Common myeloid progenitor, CD34-positive (primary cell): Measurements from ENCODE around the gene TCF12.

ENCODE experiments used
- CTCF ChIA-PET: fragments of 350-600 bp; sonication (Branson Sonifier 250); formaldehyde crosslinking; loops from one replicate; lab custom pipeline; 2021; ENCODE audit warnings: antibody characterized with exemption; lab: Charles Lee
- POLR2A ChIA-PET: fragments of 350-600 bp; sonication (Branson Sonifier 250); formaldehyde crosslinking; loops from one replicate; lab custom pipeline; 2021; ENCODE audit warnings: antibody characterized with exemption; lab: Charles Lee
- DNase-seq, 3 donors: peaks; one replicate each; pipeline versions ENCODE4 v3.0.0 to v3.0.0-alpha.2; 2013
- H3K27ac ChIP-seq, 2 experiments: 1 replicate in 1 of 2; 2 replicates in 1 of 2; pipeline ENCODE4 v1.7.0; 2013; ENCODE audit warnings: inconsistent platforms in 2 of 2, low read length in 2 of 2, mild to moderate bottlenecking in 2 of 2, low read depth in 1 of 2, moderate library complexity in 1 of 2; ENCODE audit not compliant: severe bottlenecking in 2 of 2, insufficient read depth in 1 of 2, poor library complexity in 1 of 2
- H3K27me3 ChIP-seq, 5 experiments: replicated peaks in 2 of 5; 1 replicate in 3 of 5; 2 replicates in 2 of 5; pipeline versions ENCODE4 v1.6.1 to v1.7.0; 2013; ENCODE audit warnings: low read length in 4 of 5, mild to moderate bottlenecking in 2 of 5, moderate library complexity in 2 of 5, inconsistent platforms in 1 of 5; ENCODE audit not compliant: insufficient read depth in 5 of 5, control insufficient read depth in 4 of 5
- H3K36me3 ChIP-seq, 4 experiments: 1 replicate in 2 of 4; 2 replicates in 2 of 4; pipeline versions ENCODE4 v1.6.1 to v1.7.0; 2013; ENCODE audit warnings: low read length in 3 of 4, control low read depth in 1 of 4, mild to moderate bottlenecking in 1 of 4; ENCODE audit not compliant: control insufficient read depth in 4 of 4, insufficient read depth in 4 of 4
- H3K4me1 ChIP-seq, 4 experiments: 1 replicate in 3 of 4; 2 replicates in 1 of 4; pipeline versions ENCODE4 v1.6.1 to v1.7.1; 2013; ENCODE audit warnings: low read length in 3 of 4, mild to moderate bottlenecking in 3 of 4, control low read depth in 1 of 4, inconsistent platforms in 1 of 4, moderate library complexity in 1 of 4; ENCODE audit not compliant: control insufficient read depth in 4 of 4, insufficient read depth in 4 of 4; ENCODE audit errors: control extremely low read depth in 1 of 4
- H3K4me3 ChIP-seq, 7 experiments: 1 replicate in 4 of 7; 2 replicates in 3 of 7; pipeline versions ENCODE4 v1.5.1 to v1.7.0; 2013; ENCODE audit warnings: mild to moderate bottlenecking in 7 of 7, low read length in 6 of 7, moderate library complexity in 6 of 7, inconsistent platforms in 2 of 7, low read depth in 2 of 7, control low read depth in 1 of 7; ENCODE audit not compliant: insufficient read depth in 4 of 7, control insufficient read depth in 1 of 7; ENCODE audit errors: extremely low read depth in 1 of 7
- H3K9me3 ChIP-seq, 5 experiments: 1 replicate in 4 of 5; 2 replicates in 1 of 5; pipeline versions ENCODE4 v1.6.1 to v1.7.1; 2013; ENCODE audit warnings: low read length in 4 of 5, mild to moderate bottlenecking in 2 of 5, inconsistent platforms in 1 of 5, low read depth in 1 of 5, moderate library complexity in 1 of 5; ENCODE audit not compliant: control insufficient read depth in 4 of 5, insufficient read depth in 2 of 5; ENCODE audit errors: control extremely low read depth in 1 of 5
- WGBS: methylation state at CpG from one replicate; pipeline ENCODE4 v1.1.5; 2013; ENCODE audit not compliant: insufficient coverage; 5-methylcytosine and 5-hydroxymethylcytosine counted together

The TCF12 gene

DNA sequence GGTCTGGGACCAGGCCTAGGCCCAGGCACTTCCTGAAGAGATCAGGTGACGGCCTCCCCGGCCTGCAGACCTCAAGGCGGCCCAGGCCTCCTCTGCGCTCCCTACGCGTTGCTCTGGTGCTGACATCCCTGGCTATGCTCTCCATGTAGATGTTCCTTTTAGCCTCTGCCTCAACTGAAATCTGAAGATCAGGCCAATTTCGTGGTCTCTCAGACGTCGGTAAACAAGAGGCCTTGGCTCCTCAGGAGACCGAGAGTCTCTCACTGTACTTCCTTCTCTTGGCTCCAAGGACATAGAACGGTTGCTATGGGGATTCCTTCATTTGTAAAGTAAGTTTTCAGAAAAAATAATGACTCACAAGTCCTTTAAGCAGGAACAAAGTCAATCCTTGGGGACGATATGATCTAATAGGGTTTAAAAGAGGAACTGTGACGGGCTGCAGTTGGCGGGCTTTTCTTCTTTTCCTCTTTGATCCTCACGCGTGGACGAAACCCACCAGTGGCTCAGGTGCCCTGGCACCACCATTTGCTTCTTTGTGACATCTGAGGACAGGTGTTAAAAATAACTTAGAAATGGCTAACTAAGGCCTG is 402.3 kb downstream of the TCF12 start:
- no peaks in the 10 kb centered on the region for H3K27me3 ChIP-seq
- peak; percentile 31 to 74 (median 59) for DNase-seq
- 36% methylated on average over 16 of the region's 17 CpGs for WGBS
- H3K9me3 ChIP-seq, result no peaks in the 10 kb centered on the region
- no peak overlapping the region for H3K4me3 ChIP-seq
- H3K4me1 ChIP-seq, result peaks cover 0 to 36% (median 21%) of the 10 kb centered on the region in 4 experiments
- ChIA-PET CTCF (interaction anchor here (2.0 kb wide), 1 partner anchor 14 kb away, joined by 7 read pairs; no protein-coding TSS in a partner anchor), POLR2A (no interaction called here)
- H3K27ac ChIP-seq, result peak overlapping the region in 1 of 2 experiments; percentile 29
- no peaks in the 10 kb centered on the region for H3K36me3 ChIP-seq

DNA sequence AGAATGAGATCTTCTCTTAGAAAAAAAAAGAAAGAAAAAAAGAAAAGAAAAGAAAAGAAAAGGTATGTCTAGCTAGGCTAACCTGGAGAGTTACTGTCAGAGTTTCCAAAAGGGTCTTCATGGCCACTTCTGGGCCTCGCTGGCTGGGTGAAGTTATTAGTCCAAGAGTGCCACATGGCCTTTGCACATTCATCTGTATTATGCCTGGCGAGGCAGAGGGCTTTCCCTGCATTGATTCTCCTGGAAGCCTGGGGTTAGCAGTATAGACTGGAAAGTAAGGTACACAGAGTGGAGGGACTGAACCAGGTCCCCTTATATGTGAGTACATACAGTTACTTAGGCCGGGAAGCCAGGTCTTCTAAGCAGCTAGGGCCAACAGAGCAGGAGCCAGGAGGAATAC is 403.0 kb downstream of the TCF12 start:
- WGBS, result 100% methylated on average over 1 of the region's 3 CpGs
- H3K36me3 ChIP-seq, result no peaks in the 10 kb centered on the region
- ChIA-PET CTCF (interaction anchor here (1.8 to 2.0 kb wide), 3 partner anchors 15 to 207 kb away, joined by 4 to 10 read pairs (median 7); no protein-coding TSS in a partner anchor), POLR2A (no interaction called here)
- H3K27me3 ChIP-seq, result no peaks in the 10 kb centered on the region
- peak overlapping the region in 1 of 2 experiments; percentile 67 for H3K27ac ChIP-seq
- DNase-seq, result no peak
- peaks cover 0 to 36% (median 21%) of the 10 kb centered on the region in 4 experiments for H3K4me1 ChIP-seq
- H3K9me3 ChIP-seq, result no peaks in the 10 kb centered on the region
- no peak overlapping the region for H3K4me3 ChIP-seq

DNA sequence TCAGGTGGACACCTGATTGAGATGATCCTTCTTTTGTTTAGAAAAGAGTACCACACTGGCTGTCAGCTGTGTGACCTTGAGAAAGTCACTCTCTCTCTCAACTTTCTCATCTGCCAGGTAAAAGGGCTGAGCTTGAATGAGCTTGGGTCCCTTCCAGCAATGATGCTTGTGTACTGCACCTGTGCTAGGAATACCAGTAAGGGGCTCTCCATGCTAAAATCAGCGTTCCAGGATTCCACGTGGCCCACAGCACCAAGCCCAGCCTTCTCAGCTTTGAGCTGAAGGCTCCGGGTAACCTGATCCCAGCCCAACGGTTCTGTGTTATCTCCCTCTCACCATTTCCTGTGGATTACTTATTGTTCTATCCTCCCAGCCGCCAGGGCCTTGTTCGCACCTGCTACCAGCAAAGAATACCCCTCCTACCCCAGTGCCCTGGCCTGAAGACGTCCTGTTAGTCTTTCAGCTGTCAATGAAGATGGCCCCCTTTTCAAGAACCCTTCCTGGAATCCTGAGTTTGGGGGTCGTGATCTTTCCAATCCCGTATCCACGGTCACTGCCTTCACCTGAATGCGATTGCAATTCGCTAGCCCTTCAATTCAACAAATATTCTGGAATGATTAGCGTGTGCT is 403.6 kb downstream of the TCF12 start:
- Histone ChIP-seq H3K27me3 (no peaks in the 10 kb centered on the region), H3K4me3 (no peak overlapping the region), H3K4me1 (peaks cover 0 to 36% (median 21%) of the 10 kb centered on the region in 4 experiments), H3K36me3 (no peaks in the 10 kb centered on the region), H3K27ac (peak overlapping the region in 1 of 2 experiments; percentile 67), H3K9me3 (no peaks in the 10 kb centered on the region)
- WGBS, result 47% methylated on average over 12 of the region's 13 CpGs
- ChIA-PET CTCF (interaction anchor here (1.8 to 2.0 kb wide), 3 partner anchors 16 to 206 kb away, joined by 4 to 10 read pairs (median 7); no protein-coding TSS in a partner anchor), POLR2A (no interaction called here)
- peak; percentile 52 to 89 (median 78) for DNase-seq

DNA sequence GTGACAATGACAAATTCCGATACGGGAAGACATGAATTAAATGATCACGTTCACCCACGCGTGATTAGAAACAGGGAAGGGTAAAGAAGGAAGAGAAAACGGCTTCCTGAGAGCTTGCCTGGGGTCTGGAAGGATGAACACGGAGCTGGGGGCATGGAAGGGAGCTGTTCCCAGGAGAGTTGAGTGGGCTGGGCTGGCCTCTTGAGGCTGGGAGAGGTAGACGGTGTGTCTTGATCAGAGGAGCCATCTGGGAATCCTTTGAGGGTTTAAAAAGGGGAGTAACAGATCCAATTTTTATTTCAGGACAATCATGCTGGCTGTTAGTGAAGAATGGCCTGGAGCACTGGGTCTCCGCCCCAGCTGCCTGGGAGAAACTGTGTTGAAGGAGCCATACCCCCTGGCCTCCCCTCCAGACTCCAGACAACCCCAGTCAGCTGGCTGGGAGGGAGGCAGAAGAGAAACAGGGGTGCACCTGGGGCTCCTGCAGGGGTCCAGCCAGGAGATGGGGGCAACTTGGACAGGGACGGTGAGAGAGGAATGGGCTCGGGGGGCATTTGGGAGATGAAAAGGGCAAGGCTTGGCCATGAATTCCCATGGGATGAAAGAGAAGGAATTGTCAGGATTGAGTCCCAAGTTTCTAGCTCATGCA is 404.3 kb downstream of the TCF12 start:
- ChIA-PET POLR2A (no interaction called here), CTCF (interaction anchor here (1.8 to 2.0 kb wide), 3 partner anchors 16 to 205 kb away, joined by 4 to 10 read pairs (median 7); no protein-coding TSS in a partner anchor)
- Histone ChIP-seq H3K4me1 (peaks cover 0 to 36% (median 21%) of the 10 kb centered on the region in 4 experiments), H3K4me3 (no peak overlapping the region), H3K27ac (peak overlapping the region in 1 of 2 experiments; percentile 67), H3K27me3 (no peaks in the 10 kb centered on the region), H3K9me3 (no peaks in the 10 kb centered on the region), H3K36me3 (no peaks in the 10 kb centered on the region)
- WGBS, result 98% methylated on average over 6 of the region's 11 CpGs
- no peak for DNase-seq

DNA sequence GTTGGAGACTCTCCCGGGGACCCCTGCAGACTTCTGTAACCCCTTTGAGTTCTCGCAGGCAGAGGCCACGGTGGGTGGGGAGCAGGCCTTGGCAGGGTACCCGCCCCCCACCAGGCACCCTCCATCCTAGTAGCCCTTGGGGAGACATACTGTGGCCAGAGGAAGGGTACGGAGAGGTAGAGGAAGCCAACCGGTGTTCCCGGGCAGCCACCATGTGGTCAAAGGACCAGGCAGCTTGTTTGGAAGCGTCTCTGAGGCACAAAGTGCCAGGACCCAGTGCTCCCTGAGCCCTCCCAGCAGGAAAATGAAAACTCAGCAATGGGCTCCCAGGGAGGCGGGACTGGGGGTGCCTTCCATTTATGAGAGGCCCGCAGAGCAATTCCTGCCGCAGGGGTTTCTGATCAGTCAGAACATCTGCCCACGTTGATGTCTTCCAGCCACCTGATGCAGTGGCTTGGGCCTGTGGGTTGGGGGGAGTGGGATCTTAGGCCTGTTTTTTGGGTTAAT is 404.9 kb downstream of the TCF12 start:
- CTCF ChIA-PET, result interaction anchor here (1.3 to 1.9 kb wide), 2 partner anchors 17 kb away, joined by 3 to 4 read pairs; no protein-coding TSS in a partner anchor
- POLR2A ChIA-PET, result no interaction called here
- 94% methylated on average over 10 of the region's 12 CpGs for WGBS

DNA sequence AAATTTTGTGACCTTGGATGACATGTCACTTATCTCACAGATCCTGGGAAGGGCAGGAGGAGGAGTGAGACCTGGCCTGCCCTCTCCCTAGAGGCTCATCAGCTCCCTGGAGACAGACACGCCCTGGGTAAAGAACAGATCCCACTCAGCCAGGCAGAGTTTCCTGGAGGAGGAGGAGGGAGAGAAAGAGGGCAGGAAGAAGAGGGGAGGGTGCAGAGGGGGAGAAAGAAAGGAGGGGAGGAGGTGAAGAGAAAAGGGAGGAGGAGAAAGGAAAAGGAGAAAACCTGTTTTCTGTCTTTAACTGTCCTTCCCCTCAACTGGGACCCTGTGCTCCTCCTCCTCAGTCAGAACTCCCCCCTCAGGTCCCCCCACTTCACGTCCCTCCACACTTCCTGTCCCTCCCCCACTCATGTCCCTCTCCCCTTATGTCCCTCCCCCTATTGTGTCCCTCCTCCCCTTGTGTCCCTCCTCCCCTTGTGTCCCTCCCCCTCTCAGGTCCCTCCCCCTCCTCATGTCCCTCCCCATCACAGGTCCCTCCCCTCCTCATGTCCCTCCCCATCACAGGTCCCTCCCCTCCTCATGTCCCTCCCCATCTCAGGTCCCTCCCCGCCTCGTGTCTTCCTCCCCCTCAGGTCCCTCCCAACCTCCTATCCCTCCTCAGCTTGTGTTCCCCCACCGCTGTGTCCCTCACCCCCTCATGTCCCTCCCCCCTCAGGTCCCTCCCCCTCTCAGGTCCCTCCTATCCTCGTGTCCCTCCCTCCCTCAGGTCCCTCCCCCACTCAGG is 405.6 kb downstream of the TCF12 start:
- H3K4me1 ChIP-seq, result peaks cover 0 to 36% (median 21%) of the 10 kb centered on the region in 4 experiments
- WGBS, result 100% methylated on average over 1 of the region's 6 CpGs
- no peaks in the 10 kb centered on the region for H3K36me3 ChIP-seq
- ChIA-PET CTCF (interaction anchor here (1.3 kb wide), 1 partner anchor 18 kb away, joined by 3 read pairs; no protein-coding TSS in a partner anchor), POLR2A (no interaction called here)
- peak overlapping the region in 1 of 2 experiments; percentile 67 for H3K27ac ChIP-seq
- no peaks in the 10 kb centered on the region for H3K9me3 ChIP-seq
- H3K4me3 ChIP-seq, result no peak overlapping the region
- DNase-seq, result peak; percentile 36 to 71 (median 56)
- H3K27me3 ChIP-seq, result no peaks in the 10 kb centered on the region

More for the DNA sequence above, 404.9 kb downstream of the TCF12 start:
- Histone ChIP-seq H3K27ac (peak overlapping the region in 1 of 2 experiments; percentile 67), H3K27me3 (no peaks in the 10 kb centered on the region), H3K4me1 (peaks cover 0 to 36% (median 21%) of the 10 kb centered on the region in 4 experiments), H3K9me3 (no peaks in the 10 kb centered on the region), H3K36me3 (no peaks in the 10 kb centered on the region), H3K4me3 (no peak overlapping the region)
- no peak for DNase-seq
